ENCODE data around the gene MYO1A. TPM values are rescaled to one million over a fixed set of nuclear protein-coding genes. Genes with fewer than 3 reads are reported as not detected.

The MYO1A gene
- total and polyA plus RNA-seq, 4 donors, result 0.03 to 0.28 (median 0.08) TPM; not detected in 1

DNA sequence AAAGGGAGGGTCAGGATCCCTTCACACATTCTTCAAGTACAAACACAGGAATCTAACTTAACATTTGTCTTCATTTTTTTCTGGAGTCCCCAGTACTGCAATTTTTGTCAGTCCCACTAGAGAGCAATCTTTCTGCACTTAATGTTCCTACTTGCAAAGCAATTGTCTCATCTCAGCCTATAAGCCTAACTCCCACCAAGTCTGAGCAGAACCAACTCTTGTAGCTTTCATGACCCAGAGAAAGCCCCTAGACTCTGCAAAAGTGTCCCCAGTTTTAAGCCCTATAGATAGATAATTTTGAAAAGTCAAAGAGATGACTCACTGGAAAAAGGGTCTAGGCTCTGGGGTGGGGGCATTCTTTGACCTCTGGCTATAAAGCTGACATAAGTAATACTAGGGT is 41.8 kb downstream of the MYO1A start:
- DNase-seq (ENCODE audit: low spot score), result no peak
- H3K27ac ChIP-seq (ENCODE audit: low read depth in 1 of 2, low read length in 2 of 2), result no peak overlapping the region
- no peak overlapping the region for H3K4me3 ChIP-seq (ENCODE audit: low read depth in 1 of 3, low read length in 3 of 3)
- H3K9ac ChIP-seq (ENCODE audit: low read depth in 1 of 2, low read length in 2 of 2), result no peak overlapping the region
- no peaks in the 10 kb centered on the region for H3K27me3 ChIP-seq (ENCODE audit: control insufficient read depth in 4 of 4, insufficient read depth in 4 of 4, low read length in 3 of 4)
- TF ChIP-seq, protein P1, sequence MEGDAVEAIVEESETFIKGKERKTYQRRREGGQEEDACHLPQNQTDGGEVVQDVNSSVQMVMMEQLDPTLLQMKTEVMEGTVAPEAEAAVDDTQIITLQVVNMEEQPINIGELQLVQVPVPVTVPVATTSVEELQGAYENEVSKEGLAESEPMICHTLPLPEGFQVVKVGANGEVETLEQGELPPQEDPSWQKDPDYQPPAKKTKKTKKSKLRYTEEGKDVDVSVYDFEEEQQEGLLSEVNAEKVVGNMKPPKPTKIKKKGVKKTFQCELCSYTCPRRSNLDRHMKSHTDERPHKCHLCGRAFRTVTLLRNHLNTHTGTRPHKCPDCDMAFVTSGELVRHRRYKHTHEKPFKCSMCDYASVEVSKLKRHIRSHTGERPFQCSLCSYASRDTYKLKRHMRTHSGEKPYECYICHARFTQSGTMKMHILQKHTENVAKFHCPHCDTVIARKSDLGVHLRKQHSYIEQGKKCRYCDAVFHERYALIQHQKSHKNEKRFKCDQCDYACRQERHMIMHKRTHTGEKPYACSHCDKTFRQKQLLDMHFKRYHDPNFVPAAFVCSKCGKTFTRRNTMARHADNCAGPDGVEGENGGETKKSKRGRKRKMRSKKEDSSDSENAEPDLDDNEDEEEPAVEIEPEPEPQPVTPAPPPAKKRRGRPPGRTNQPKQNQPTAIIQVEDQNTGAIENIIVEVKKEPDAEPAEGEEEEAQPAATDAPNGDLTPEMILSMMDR (IDR thresholded peaks at IDR 0.05; ENCODE audit: low read depth, low read length, missing input control), result peak; percentile 71
- TF ChIP-seq RAD21 (IDR thresholded peaks at IDR 0.05) (peak; percentile 85 to 88), SP1 (IDR thresholded peaks at IDR 0.05) (no peak), NR2F2 (IDR thresholded peaks at IDR 0.05) (no peak), TAF1 (conservative IDR thresholded peaks at IDR 0.05) (no peak), FOXA1 (IDR thresholded peaks at IDR 0.05) (no peak)
- H3K36me3 ChIP-seq (ENCODE audit: control insufficient read depth in 4 of 4, insufficient read depth in 3 of 4, low read depth in 1 of 4, low read length in 3 of 4), result peaks cover 0 to 11% (median 4%) of the 10 kb centered on the region in 4 donors
- no peaks in the 10 kb centered on the region for H3K9me3 ChIP-seq (ENCODE audit: control insufficient read depth in 4 of 4, low read length in 3 of 4)
- H3K4me1 ChIP-seq (ENCODE audit: control insufficient read depth in 4 of 4, insufficient read depth in 4 of 4, low read length in 3 of 4), result peaks cover 0 to 29% (median 18%) of the 10 kb centered on the region in 4 donors

DNA sequence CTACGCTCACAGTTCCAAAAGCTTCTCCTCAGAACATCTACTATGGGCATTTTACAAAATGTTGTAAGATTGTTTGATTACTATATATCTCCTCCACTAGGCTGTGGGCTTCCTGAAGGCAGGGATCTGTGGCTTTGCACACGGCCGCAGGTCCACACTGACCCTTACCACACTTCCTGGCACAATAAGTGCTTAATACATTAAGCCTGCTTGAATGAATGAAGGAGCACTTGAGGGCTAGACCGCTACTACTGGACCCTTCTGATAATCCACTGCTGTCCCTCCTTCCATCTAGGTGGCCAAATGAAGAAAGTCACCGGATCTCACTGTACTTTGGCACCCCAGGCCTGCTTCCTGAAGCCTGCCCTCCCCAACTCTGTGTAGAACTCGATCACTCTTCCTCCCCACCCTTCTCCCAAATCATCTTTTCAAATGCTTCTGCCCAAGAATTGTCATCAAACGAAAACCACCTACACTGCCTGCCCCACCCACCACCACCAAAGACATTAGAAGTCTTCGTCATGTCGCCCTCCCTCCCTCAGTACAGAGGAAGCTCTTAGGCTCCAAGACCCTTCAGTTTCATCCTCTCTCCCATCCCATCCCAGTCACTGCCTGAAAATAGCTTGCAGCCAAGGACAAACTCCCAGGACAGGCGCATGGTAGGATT is 43.0 kb downstream of the MYO1A start:
- Histone ChIP-seq H3K9me3 (ENCODE audit: control insufficient read depth in 4 of 4, low read length in 3 of 4) (no peaks in the 10 kb centered on the region), H3K4me3 (ENCODE audit: low read depth in 1 of 3, low read length in 3 of 3) (peak overlapping the region in 1 of 3 donors; percentile 88), H3K27me3 (ENCODE audit: control insufficient read depth in 4 of 4, insufficient read depth in 4 of 4, low read length in 3 of 4) (no peaks in the 10 kb centered on the region), H3K4me1 (ENCODE audit: control insufficient read depth in 4 of 4, insufficient read depth in 4 of 4, low read length in 3 of 4) (peaks cover 3 to 41% (median 30%) of the 10 kb centered on the region in 4 donors), H3K27ac (ENCODE audit: low read depth in 1 of 2, low read length in 2 of 2) (no peak overlapping the region), H3K36me3 (ENCODE audit: control insufficient read depth in 4 of 4, insufficient read depth in 3 of 4, low read depth in 1 of 4, low read length in 3 of 4) (peaks cover 5 to 13% (median 10%) of the 10 kb centered on the region in 4 donors), H3K9ac (ENCODE audit: low read depth in 1 of 2, low read length in 2 of 2) (peak overlapping the region in 1 of 2 donors; percentile 13)
- no peak for TF ChIP-seq HNF4G (IDR thresholded peaks at IDR 0.05)
- no peak for TF ChIP-seq FOXA2 (IDR thresholded peaks at IDR 0.05)
- 59% methylated on average over 10 of the region's 10 CpGs for WGBS
- DNase-seq (ENCODE audit: low spot score), result no peak

DNA sequence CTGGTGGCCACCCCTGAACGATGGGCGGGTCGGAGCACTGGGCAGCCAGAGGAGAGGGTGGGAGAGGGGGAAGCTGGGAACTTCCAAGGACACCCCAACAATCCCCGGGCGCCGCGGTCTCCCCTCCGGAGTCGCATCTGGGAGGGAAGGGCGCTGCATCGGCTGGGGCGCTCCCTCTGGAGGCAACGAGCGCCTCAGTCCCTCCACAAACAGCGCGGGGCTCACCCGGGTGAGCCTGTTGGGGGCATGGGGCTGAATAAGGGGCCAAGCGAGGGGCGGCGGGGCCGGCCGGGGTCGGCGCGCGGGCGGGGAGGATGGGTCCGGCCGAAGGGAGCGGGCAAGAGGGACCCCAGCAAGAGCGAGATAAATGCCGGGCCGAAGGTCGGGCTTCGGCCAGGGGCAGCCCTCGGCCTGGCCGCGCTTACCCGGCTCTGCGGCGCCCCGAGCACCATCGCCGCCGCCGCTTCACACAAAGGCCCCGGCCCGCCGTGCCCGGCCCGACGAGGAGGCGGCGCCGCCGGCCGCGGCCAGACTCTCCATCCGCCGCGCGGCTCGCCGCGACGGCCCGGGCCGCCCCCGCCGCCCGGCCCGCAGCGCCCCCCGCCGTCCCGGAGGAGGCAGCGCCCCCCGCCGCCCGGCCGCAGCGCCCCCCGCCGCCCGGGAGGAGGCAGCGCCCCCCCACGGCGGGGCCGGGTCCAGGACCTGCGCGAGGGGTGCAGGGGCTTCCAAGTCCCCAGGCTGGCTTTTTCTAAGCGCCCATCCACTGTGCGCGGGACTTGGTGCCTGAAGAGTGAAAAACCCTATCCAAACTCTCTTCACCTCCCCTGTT is 43.7 kb downstream of the MYO1A start, which contains the start of gene ZBTB39:
Gene ZBTB39, minus strand, starts transcription at position 567 of the 829 bp plus-strand sequence. CDS start 1,629 bp downstream, outside the sequence.
- TF ChIP-seq, protein P2, sequence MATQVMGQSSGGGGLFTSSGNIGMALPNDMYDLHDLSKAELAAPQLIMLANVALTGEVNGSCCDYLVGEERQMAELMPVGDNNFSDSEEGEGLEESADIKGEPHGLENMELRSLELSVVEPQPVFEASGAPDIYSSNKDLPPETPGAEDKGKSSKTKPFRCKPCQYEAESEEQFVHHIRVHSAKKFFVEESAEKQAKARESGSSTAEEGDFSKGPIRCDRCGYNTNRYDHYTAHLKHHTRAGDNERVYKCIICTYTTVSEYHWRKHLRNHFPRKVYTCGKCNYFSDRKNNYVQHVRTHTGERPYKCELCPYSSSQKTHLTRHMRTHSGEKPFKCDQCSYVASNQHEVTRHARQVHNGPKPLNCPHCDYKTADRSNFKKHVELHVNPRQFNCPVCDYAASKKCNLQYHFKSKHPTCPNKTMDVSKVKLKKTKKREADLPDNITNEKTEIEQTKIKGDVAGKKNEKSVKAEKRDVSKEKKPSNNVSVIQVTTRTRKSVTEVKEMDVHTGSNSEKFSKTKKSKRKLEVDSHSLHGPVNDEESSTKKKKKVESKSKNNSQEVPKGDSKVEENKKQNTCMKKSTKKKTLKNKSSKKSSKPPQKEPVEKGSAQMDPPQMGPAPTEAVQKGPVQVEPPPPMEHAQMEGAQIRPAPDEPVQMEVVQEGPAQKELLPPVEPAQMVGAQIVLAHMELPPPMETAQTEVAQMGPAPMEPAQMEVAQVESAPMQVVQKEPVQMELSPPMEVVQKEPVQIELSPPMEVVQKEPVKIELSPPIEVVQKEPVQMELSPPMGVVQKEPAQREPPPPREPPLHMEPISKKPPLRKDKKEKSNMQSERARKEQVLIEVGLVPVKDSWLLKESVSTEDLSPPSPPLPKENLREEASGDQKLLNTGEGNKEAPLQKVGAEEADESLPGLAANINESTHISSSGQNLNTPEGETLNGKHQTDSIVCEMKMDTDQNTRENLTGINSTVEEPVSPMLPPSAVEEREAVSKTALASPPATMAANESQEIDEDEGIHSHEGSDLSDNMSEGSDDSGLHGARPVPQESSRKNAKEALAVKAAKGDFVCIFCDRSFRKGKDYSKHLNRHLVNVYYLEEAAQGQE (IDR thresholded peaks at IDR 0.05), result no peak
- TF ChIP-seq, protein P1 (IDR thresholded peaks at IDR 0.05; ENCODE audit: low read depth, low read length, missing input control), result peak; percentile 32
- TF ChIP-seq FOXA1 (IDR thresholded peaks at IDR 0.05), result no peak
- under 1% methylated on average over 94 of the region's 94 CpGs for WGBS
- Histone ChIP-seq H3K27ac (ENCODE audit: low read depth in 1 of 2, low read length in 2 of 2) (peak within 1 kb of the TSS; percentile 12 to 46), H3K4me3 (ENCODE audit: low read depth in 1 of 3, low read length in 3 of 3) (peak within 1 kb of the TSS; percentile 56 to 88 (median 69)), H3K9me3 (ENCODE audit: control insufficient read depth in 4 of 4, low read length in 3 of 4) (no peaks in the 10 kb centered on the region), H3K36me3 (ENCODE audit: control insufficient read depth in 4 of 4, insufficient read depth in 3 of 4, low read depth in 1 of 4, low read length in 3 of 4) (peaks cover 5 to 13% (median 10%) of the 10 kb centered on the region in 4 donors), H3K9ac (ENCODE audit: low read depth in 1 of 2, low read length in 2 of 2) (peak within 1 kb of the TSS; percentile 2 to 56), H3K4me1 (ENCODE audit: control insufficient read depth in 4 of 4, insufficient read depth in 4 of 4, low read length in 3 of 4) (peaks cover 8 to 48% (median 37%) of the 10 kb centered on the region in 4 donors), H3K27me3 (ENCODE audit: control insufficient read depth in 4 of 4, insufficient read depth in 4 of 4, low read length in 3 of 4) (no peaks in the 10 kb centered on the region)
- peak; percentile 72 for DNase-seq (ENCODE audit: low spot score)
